HL-60 (cell line): ENCODE measurements around the gene DLG5.
"Not testable (repeated sequence)": the region's sequence is repeated elsewhere in the genome, so short reads cannot be mapped to it uniquely, and the experiment has no call there.

Experiments used
- POLR2AphosphoS5 ChIP-seq: IDR thresholded peaks from 2 replicates; pipeline ENCODE4 v1.6.1; 2012; ENCODE audit warnings: low read depth
- TF ChIP-seq, protein P1 (sequence below): IDR thresholded peaks from one replicate; pipeline ENCODE4 v1.5.1; 2011; ENCODE audit warnings: low read length, control low read depth, inconsistent platforms; ENCODE audit not compliant: insufficient read depth
- TF ChIP-seq, protein P2 (sequence below): IDR thresholded peaks from 2 replicates; pipeline ENCODE4 v1.6.1; 2012; ENCODE audit warnings: low read depth; ENCODE audit not compliant: insufficient replicate concordance

DNA sequence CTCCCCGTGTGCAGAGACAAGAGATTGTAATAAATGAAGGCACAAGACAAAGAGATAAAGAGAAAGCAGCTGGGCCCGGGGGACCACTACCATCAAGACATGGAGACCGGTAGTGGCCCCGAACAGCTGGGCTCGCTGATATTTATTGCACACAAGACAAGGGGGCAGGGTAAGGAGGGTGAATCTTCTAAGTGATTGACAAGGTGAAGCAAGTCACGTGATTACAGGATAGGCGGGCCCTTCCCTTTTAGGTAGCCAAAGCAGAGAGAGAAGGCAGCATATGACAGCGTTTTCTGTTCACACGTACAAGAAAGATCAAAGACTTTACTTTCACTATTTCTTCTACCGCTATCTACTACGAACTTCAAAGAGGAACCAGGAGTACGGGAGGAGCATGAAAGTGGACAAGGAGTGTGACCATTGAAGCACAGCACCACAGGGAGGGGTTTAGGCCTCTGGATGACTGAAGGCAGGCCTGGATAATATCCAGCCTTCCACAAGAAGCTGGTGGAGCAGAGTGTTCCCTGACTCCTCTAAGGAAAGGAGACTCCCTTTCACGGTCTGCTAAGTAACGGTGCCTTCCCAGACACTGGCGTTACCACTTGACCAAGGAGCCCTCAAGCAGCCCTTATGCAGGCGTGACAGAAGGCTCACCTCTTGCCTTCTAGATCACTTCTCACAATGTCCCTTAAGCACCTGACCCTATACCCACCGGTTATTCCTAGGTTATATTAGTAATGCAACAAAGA is 153.5 kb downstream of the DLG5 start:
- TF ChIP-seq, protein P1, sequence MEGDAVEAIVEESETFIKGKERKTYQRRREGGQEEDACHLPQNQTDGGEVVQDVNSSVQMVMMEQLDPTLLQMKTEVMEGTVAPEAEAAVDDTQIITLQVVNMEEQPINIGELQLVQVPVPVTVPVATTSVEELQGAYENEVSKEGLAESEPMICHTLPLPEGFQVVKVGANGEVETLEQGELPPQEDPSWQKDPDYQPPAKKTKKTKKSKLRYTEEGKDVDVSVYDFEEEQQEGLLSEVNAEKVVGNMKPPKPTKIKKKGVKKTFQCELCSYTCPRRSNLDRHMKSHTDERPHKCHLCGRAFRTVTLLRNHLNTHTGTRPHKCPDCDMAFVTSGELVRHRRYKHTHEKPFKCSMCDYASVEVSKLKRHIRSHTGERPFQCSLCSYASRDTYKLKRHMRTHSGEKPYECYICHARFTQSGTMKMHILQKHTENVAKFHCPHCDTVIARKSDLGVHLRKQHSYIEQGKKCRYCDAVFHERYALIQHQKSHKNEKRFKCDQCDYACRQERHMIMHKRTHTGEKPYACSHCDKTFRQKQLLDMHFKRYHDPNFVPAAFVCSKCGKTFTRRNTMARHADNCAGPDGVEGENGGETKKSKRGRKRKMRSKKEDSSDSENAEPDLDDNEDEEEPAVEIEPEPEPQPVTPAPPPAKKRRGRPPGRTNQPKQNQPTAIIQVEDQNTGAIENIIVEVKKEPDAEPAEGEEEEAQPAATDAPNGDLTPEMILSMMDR: not testable (repeated sequence)
- not testable (repeated sequence) for TF ChIP-seq POLR2AphosphoS5
- TF ChIP-seq, protein P2, sequence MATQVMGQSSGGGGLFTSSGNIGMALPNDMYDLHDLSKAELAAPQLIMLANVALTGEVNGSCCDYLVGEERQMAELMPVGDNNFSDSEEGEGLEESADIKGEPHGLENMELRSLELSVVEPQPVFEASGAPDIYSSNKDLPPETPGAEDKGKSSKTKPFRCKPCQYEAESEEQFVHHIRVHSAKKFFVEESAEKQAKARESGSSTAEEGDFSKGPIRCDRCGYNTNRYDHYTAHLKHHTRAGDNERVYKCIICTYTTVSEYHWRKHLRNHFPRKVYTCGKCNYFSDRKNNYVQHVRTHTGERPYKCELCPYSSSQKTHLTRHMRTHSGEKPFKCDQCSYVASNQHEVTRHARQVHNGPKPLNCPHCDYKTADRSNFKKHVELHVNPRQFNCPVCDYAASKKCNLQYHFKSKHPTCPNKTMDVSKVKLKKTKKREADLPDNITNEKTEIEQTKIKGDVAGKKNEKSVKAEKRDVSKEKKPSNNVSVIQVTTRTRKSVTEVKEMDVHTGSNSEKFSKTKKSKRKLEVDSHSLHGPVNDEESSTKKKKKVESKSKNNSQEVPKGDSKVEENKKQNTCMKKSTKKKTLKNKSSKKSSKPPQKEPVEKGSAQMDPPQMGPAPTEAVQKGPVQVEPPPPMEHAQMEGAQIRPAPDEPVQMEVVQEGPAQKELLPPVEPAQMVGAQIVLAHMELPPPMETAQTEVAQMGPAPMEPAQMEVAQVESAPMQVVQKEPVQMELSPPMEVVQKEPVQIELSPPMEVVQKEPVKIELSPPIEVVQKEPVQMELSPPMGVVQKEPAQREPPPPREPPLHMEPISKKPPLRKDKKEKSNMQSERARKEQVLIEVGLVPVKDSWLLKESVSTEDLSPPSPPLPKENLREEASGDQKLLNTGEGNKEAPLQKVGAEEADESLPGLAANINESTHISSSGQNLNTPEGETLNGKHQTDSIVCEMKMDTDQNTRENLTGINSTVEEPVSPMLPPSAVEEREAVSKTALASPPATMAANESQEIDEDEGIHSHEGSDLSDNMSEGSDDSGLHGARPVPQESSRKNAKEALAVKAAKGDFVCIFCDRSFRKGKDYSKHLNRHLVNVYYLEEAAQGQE: not testable (repeated sequence)
